DOHH2 (cell line): ENCODE results near the gene TNFSF10.

ENCODE experiments used
- H3F3A ChIP-seq: fragments of 200-600 bp; sonication (generic), shearing (Covaris generic); 2 replicates; pipeline ENCODE4 v1.6.0; 2016; ENCODE audit warnings: antibody characterized with exemption, mild to moderate bottlenecking; ENCODE audit not compliant: control insufficient read depth, insufficient read depth
- H3K27ac ChIP-seq: fragments of 200-600 bp; sonication (generic); 2 replicates; pipeline ENCODE4 v1.5.1; 2014; ENCODE audit warnings: low read depth, mild to moderate bottlenecking, low read length, moderate library complexity
- H3K27me3 ChIP-seq: fragments of 200-600 bp; sonication (generic); 2 replicates; pipeline ENCODE4 v1.6.1; 2014; ENCODE audit warnings: mild to moderate bottlenecking, low read length, mixed read lengths; ENCODE audit not compliant: control insufficient read depth
- H3K36me3 ChIP-seq: fragments of 200-600 bp; sonication (generic); 2 replicates; pipeline ENCODE4 v1.6.1; 2014; ENCODE audit warnings: mild to moderate bottlenecking, low read length, moderate library complexity, mixed read lengths; ENCODE audit not compliant: control insufficient read depth
- H3K4me1 ChIP-seq: fragments of 200-600 bp; sonication (generic); 2 replicates; pipeline ENCODE4 v1.6.1; 2014; ENCODE audit warnings: mild to moderate bottlenecking, low read length, mixed read lengths; ENCODE audit not compliant: control insufficient read depth
- H3K4me2 ChIP-seq: fragments of 200-600 bp; sonication (generic); 2 replicates; pipeline ENCODE4 v1.6.0; 2014; ENCODE audit warnings: mild to moderate bottlenecking, low read length, moderate library complexity
- H3K4me3 ChIP-seq: fragments of 200-600 bp; sonication (generic); 2 replicates; pipeline ENCODE4 v1.5.1; 2014; ENCODE audit warnings: mild to moderate bottlenecking, low read length, mixed read lengths
- H3K79me2 ChIP-seq: fragments of 200-600 bp; sonication (generic); 2 replicates; pipeline ENCODE4 v1.6.1; 2014; ENCODE audit warnings: mild to moderate bottlenecking, low read length, mixed read lengths; ENCODE audit not compliant: control insufficient read depth
- H3K9me2 ChIP-seq: fragments of 200-600 bp; sonication (generic); replicated peaks from 2 replicates; pipeline ENCODE4 v1.6.1; 2014; ENCODE audit warnings: mild to moderate bottlenecking, low read length, mixed read lengths; ENCODE audit not compliant: control insufficient read depth
- H3K9me3 ChIP-seq: fragments of 200-600 bp; sonication (generic); 2 replicates; pipeline ENCODE4 v1.6.1; 2014; ENCODE audit warnings: antibody characterized with exemption, low read length, mixed read lengths; ENCODE audit not compliant: control insufficient read depth, insufficient read depth
- H4K20me1 ChIP-seq: fragments of 200-600 bp; sonication (generic); 2 replicates; pipeline ENCODE4 v1.6.0; 2014; ENCODE audit warnings: low read depth, mild to moderate bottlenecking, antibody characterized with exemption, low read length, moderate library complexity; ENCODE audit not compliant: control insufficient read depth, insufficient read depth
- CTCF ChIP-seq: fragments of 200-600 bp; sonication (generic); IDR thresholded peaks from one replicate; pipeline ENCODE4 v1.5.1; 2014; ENCODE audit warnings: antibody characterized with exemption, mild to moderate bottlenecking, low read depth, low read length; ENCODE audit not compliant: poor library complexity, severe bottlenecking
- EZH2phosphoT487 ChIP-seq: fragments of 200-600 bp; sonication (generic); IDR thresholded peaks from 2 replicates; pipeline ENCODE4 v1.6.1; 2017; ENCODE audit warnings: borderline replicate concordance, mild to moderate bottlenecking, antibody characterized with exemption, low read length, moderate library complexity, mixed read lengths

TNFSF10 gene

GRCh38 chr3:172514678-172515077 is 8.6 kb downstream of the TNFSF10 start:
- Histone ChIP-seq H3K4me1 (peaks cover 5% of the 10 kb centered on the region), H3K79me2 (no peaks in the 10 kb centered on the region), H3K4me2 (no peak overlapping the region)

GRCh38 chr3:172513488-172513887 is 9.7 kb downstream of the TNFSF10 start:
- Histone ChIP-seq H3K4me1 (peaks cover 5% of the 10 kb centered on the region), H3K27ac (no peak overlapping the region), H3K36me3 (no peaks in the 10 kb centered on the region)

More at GRCh38 chr3:172514678-172515077, 8.6 kb downstream of the TNFSF10 start:
- H3K9me2 ChIP-seq = no peaks in the 10 kb centered on the region
- H3K27me3 ChIP-seq = no peaks in the 10 kb centered on the region
- no peaks in the 10 kb centered on the region for H3F3A ChIP-seq
- H4K20me1 ChIP-seq = no peaks in the 10 kb centered on the region
- no peak for TF ChIP-seq EZH2phosphoT487
- no peak for TF ChIP-seq CTCF
- H3K36me3 ChIP-seq = no peaks in the 10 kb centered on the region
- no peak overlapping the region for H3K27ac ChIP-seq
- no peaks in the 10 kb centered on the region for H3K9me3 ChIP-seq
- H3K4me3 ChIP-seq = no peak overlapping the region

GRCh38 chr3:172511783-172512762 is 11.2 kb downstream of the TNFSF10 start:
- Histone ChIP-seq H4K20me1 (no peaks in the 10 kb centered on the region), H3K4me1 (peaks cover 5% of the 10 kb centered on the region), H3K4me2 (no peak overlapping the region), H3K36me3 (no peaks in the 10 kb centered on the region), H3K27me3 (no peaks in the 10 kb centered on the region), H3F3A (no peaks in the 10 kb centered on the region), H3K4me3 (no peak overlapping the region), H3K27ac (no peak overlapping the region), H3K79me2 (no peaks in the 10 kb centered on the region), H3K9me2 (no peaks in the 10 kb centered on the region), H3K9me3 (no peaks in the 10 kb centered on the region)
- TF ChIP-seq EZH2phosphoT487 (no peak), CTCF (no peak)

More at GRCh38 chr3:172513488-172513887, 9.7 kb downstream of the TNFSF10 start:
- H3K79me2 ChIP-seq = no peaks in the 10 kb centered on the region
- H3K27me3 ChIP-seq = no peaks in the 10 kb centered on the region
- H3F3A ChIP-seq = no peaks in the 10 kb centered on the region
- H3K9me3 ChIP-seq = no peaks in the 10 kb centered on the region
- H3K9me2 ChIP-seq = no peaks in the 10 kb centered on the region
- H4K20me1 ChIP-seq = no peaks in the 10 kb centered on the region
- H3K4me2 ChIP-seq = no peak overlapping the region
- no peak overlapping the region for H3K4me3 ChIP-seq
- TF ChIP-seq CTCF = no peak
- TF ChIP-seq EZH2phosphoT487 = no peak
